ENCODE data around the gene TAX1BP3. TPM values are rescaled to one million over a fixed set of nuclear protein-coding genes. Genes with fewer than 3 reads are reported as not detected.

Gene TAX1BP3
- total RNA-seq, 1 experiment from 2014 or later: 147 TPM

DNA sequence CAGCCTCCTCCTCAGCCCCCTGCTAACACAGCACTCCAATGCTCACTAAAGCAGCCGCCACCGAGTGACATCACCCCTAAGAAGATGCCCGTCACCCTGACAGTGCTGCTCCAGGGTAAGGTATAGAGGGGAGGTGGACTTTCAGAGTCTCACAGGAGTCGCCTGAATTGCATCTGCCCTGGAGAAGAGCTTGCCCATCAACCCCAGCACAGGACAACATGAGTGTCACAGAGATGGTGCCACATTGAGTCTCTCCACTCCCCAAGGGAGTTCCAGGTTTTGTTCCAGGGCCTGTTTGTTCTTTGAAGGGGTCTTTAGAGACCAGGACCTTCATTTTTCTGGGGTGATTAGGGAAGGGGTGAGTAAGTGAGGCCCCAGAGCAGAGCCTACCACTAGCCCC lies 29.8 kb upstream of the TAX1BP3 start:
- no TSS peak for BruUV-seq (replicated peaks)
- peaks cover 25% of the 10 kb centered on the region for H3K79me2 ChIP-seq (ENCODE audit: low read depth)
- POLR2A ChIA-PET (ENCODE audit: unreplicated experiment): no interaction called here

GRCh38 chr17:3697103-3697476 lies 28.7 kb upstream of the TAX1BP3 start:
- POLR2A ChIA-PET (ENCODE audit: unreplicated experiment): interaction anchor here (0.5 kb wide), 1 partner anchor 22 kb away, joined by 3 read pairs; no protein-coding TSS in a partner anchor
- TF ChIP-seq EZH2 (IDR thresholded peaks at IDR 0.05; ENCODE audit: low read depth): no peak
- TF ChIP-seq, protein P1, sequence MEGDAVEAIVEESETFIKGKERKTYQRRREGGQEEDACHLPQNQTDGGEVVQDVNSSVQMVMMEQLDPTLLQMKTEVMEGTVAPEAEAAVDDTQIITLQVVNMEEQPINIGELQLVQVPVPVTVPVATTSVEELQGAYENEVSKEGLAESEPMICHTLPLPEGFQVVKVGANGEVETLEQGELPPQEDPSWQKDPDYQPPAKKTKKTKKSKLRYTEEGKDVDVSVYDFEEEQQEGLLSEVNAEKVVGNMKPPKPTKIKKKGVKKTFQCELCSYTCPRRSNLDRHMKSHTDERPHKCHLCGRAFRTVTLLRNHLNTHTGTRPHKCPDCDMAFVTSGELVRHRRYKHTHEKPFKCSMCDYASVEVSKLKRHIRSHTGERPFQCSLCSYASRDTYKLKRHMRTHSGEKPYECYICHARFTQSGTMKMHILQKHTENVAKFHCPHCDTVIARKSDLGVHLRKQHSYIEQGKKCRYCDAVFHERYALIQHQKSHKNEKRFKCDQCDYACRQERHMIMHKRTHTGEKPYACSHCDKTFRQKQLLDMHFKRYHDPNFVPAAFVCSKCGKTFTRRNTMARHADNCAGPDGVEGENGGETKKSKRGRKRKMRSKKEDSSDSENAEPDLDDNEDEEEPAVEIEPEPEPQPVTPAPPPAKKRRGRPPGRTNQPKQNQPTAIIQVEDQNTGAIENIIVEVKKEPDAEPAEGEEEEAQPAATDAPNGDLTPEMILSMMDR (conservative IDR thresholded peaks at IDR 0.05): no peak

More for the DNA sequence above, 29.8 kb upstream of the TAX1BP3 start:
- no peaks in the 10 kb centered on the region for H3K9me2 ChIP-seq (ENCODE audit: insufficient read depth)
- H3K27ac ChIP-seq: no peak overlapping the region
- no peak overlapping the region for H3K4me2 ChIP-seq
- TF ChIP-seq, protein P1 (conservative IDR thresholded peaks at IDR 0.05): no peak
- TF ChIP-seq EZH2 (IDR thresholded peaks at IDR 0.05; ENCODE audit: low read depth): no peak
- H2AFZ ChIP-seq: no peak overlapping the region
- H3K4me1 ChIP-seq (replicated peaks; ENCODE audit: insufficient read depth): peaks cover 12% of the 10 kb centered on the region
- no peaks in the 10 kb centered on the region for H3K27me3 ChIP-seq (ENCODE audit: insufficient read depth, low read depth)
- H4K20me1 ChIP-seq (ENCODE audit: insufficient read depth): no peaks in the 10 kb centered on the region
- no peaks in the 10 kb centered on the region for H3K9me3 ChIP-seq (ENCODE audit: insufficient read depth, low read depth)
- intact Hi-C loops (cut with micrococcal nuclease; ENCODE audit: unreplicated experiment): no loop called here
- no peak overlapping the region for H3K4me3 ChIP-seq
- no peaks in the 10 kb centered on the region for H3K36me3 ChIP-seq (ENCODE audit: low read depth)
- H3F3A ChIP-seq (ENCODE audit: insufficient read depth, low read depth): 0 out of 2 replicates have a peak, but pooled peaks cover 3% of the 10 kb centered on the region
- no peak for DNase-seq
- CTCF ChIA-PET: interaction anchor here (0.5 kb wide), 1 partner anchor 540 kb away, joined by 3 read pairs; no protein-coding TSS in a partner anchor

GRCh38 chr17:3695723-3696411 lies 27.5 kb upstream of the TAX1BP3 start, which contains the start of gene P2RX5:
Gene P2RX5, minus strand, starts transcription at chr17:3696155. Its CDS starts 150 bp downstream, at chr17:3696005.
- Histone ChIP-seq H2AFZ (peak within 1 kb of the TSS; percentile 98), H3K79me2 (ENCODE audit: low read depth) (peaks cover 35% of the 10 kb centered on the region), H3K27ac (no peak within 1 kb of the TSS), H3K4me1 (replicated peaks; ENCODE audit: insufficient read depth) (peaks cover 12% of the 10 kb centered on the region), H4K20me1 (ENCODE audit: insufficient read depth) (no peaks in the 10 kb centered on the region), H3K27me3 (ENCODE audit: insufficient read depth, low read depth) (no peaks in the 10 kb centered on the region), H3K9me2 (ENCODE audit: insufficient read depth) (no peaks in the 10 kb centered on the region), H3K9me3 (ENCODE audit: insufficient read depth, low read depth) (no peaks in the 10 kb centered on the region), H3K4me2 (peak within 1 kb of the TSS; percentile 83), H3K4me3 (peak within 1 kb of the TSS; percentile 71), H3F3A (ENCODE audit: insufficient read depth, low read depth) (peaks cover 10% of the 10 kb centered on the region; the same call in 1 of the 2 replicates), H3K36me3 (ENCODE audit: low read depth) (no peaks in the 10 kb centered on the region)
- CTCF ChIA-PET: interaction anchor here (0.6 kb wide), 2 partner anchors 59 to 556 kb away, joined by 5 to 6 read pairs; no protein-coding TSS in a partner anchor
- no TSS peak for BruUV-seq (replicated peaks)
- intact Hi-C loops (cut with micrococcal nuclease; ENCODE audit: unreplicated experiment): no loop called here
- POLR2A ChIA-PET (ENCODE audit: unreplicated experiment): interaction anchor here (0.6 to 0.7 kb wide), 3 partner anchors 15 to 270 kb away, joined by 3 read pairs; no protein-coding TSS in a partner anchor
- TF ChIP-seq EZH2 (IDR thresholded peaks at IDR 0.05; ENCODE audit: low read depth): no peak
- TF ChIP-seq, protein P1 (conservative IDR thresholded peaks at IDR 0.05): no peak
- peak in 1 of 2 experiments; percentile 36 for DNase-seq

More at GRCh38 chr17:3697103-3697476, 28.7 kb upstream of the TAX1BP3 start:
- no peak for DNase-seq
- BruUV-seq (replicated peaks): no TSS peak
- H3K36me3 ChIP-seq (ENCODE audit: low read depth): no peaks in the 10 kb centered on the region
- H3K4me1 ChIP-seq (replicated peaks; ENCODE audit: insufficient read depth): peaks cover 12% of the 10 kb centered on the region
- no peaks in the 10 kb centered on the region for H3K9me3 ChIP-seq (ENCODE audit: insufficient read depth, low read depth)
- H3F3A ChIP-seq (ENCODE audit: insufficient read depth, low read depth): 0 out of 2 replicates have a peak, but pooled peaks cover 7% of the 10 kb centered on the region
- intact Hi-C loops (cut with micrococcal nuclease; ENCODE audit: unreplicated experiment): no loop called here
- H3K27ac ChIP-seq: no peak overlapping the region
- no peaks in the 10 kb centered on the region for H4K20me1 ChIP-seq (ENCODE audit: insufficient read depth)
- no peaks in the 10 kb centered on the region for H3K9me2 ChIP-seq (ENCODE audit: insufficient read depth)
- CTCF ChIA-PET: no interaction called here
- H2AFZ ChIP-seq: no peak overlapping the region
- no peak overlapping the region for H3K4me3 ChIP-seq
- no peaks in the 10 kb centered on the region for H3K27me3 ChIP-seq (ENCODE audit: insufficient read depth, low read depth)
- H3K79me2 ChIP-seq (ENCODE audit: low read depth): peaks cover 35% of the 10 kb centered on the region
- H3K4me2 ChIP-seq: no peak overlapping the region

Measured in PC-9 (cell line).